CD4-positive, CD25-positive, alpha-beta regulatory T cell (primary cell): ENCODE measurements around the gene PPCS. TPM values are rescaled to one million over a fixed set of nuclear protein-coding genes. Genes with fewer than 3 reads are reported as not detected.

Source experiments
- ATAC-seq, 2 donors: fragments of 150-1000 bp; cut with Tn5 transposase; one replicate each; pipeline ENCODE4 v1.10.0; 2021; ENCODE audit warnings: low read depth in 2 of 2, moderate number of reproducible peaks in 2 of 2, moderate library complexity in 1 of 2
- DNase-seq, 3 donors: peaks; one replicate each; pipeline versions ENCODE4 v3.0.0 to v3.0.0-alpha.2; 2012 to 2022; ENCODE audit warnings: mixed read lengths in 1 of 3
- H3K27ac ChIP-seq: one replicate; pipeline ENCODE4 v1.7.0; 2013; ENCODE audit warnings: mild to moderate bottlenecking, low read length; ENCODE audit not compliant: insufficient read depth, poor library complexity, severe bottlenecking
- H3K27me3 ChIP-seq: one replicate; pipeline ENCODE4 v1.7.0; 2013; ENCODE audit warnings: low read length; ENCODE audit not compliant: control insufficient read depth, insufficient read depth
- H3K36me3 ChIP-seq: one replicate; pipeline ENCODE4 v1.7.0; 2013; ENCODE audit warnings: mild to moderate bottlenecking, low read length, moderate library complexity; ENCODE audit not compliant: control insufficient read depth, insufficient read depth
- H3K4me1 ChIP-seq: 2 replicates; pipeline ENCODE4 v1.7.0; 2013; ENCODE audit warnings: mild to moderate bottlenecking, low read length; ENCODE audit not compliant: insufficient read depth, control insufficient read depth, poor library complexity, severe bottlenecking
- H3K4me3 ChIP-seq: one replicate; pipeline ENCODE4 v1.7.0; 2013; ENCODE audit warnings: low read depth, mild to moderate bottlenecking, low read length, moderate library complexity
- H3K9me3 ChIP-seq, 2 experiments: 1 replicate in 1 of 2; 2 replicates in 1 of 2; pipeline ENCODE4 v1.7.0; 2013; ENCODE audit warnings: low read length in 2 of 2, mild to moderate bottlenecking in 1 of 2, moderate library complexity in 1 of 2; ENCODE audit not compliant: control insufficient read depth in 2 of 2
- H3K27ac Mint-ChIP-seq, 3 donors: one replicate each; pipeline ENCODE4 v1.8.0; 2020 to 2022; ENCODE audit warnings: mild to moderate bottlenecking in 3 of 3, mixed read lengths in 3 of 3, moderate library complexity in 2 of 3
- H3K27me3 Mint-ChIP-seq: one replicate; pipeline ENCODE4 v1.8.0; 2022; ENCODE audit warnings: mild to moderate bottlenecking, mixed read lengths
- H3K36me3 Mint-ChIP-seq: one replicate; pipeline ENCODE4 v1.8.0; 2020; ENCODE audit warnings: mixed read lengths
- H3K4me1 Mint-ChIP-seq, 4 donors: one replicate each; pipeline ENCODE4 v1.8.0; 2020 to 2022; ENCODE audit warnings: mixed read lengths in 4 of 4, mild to moderate bottlenecking in 1 of 4
- H3K4me3 Mint-ChIP-seq, 4 donors: one replicate each; pipeline ENCODE4 v1.8.0; 2020 to 2022; ENCODE audit warnings: mild to moderate bottlenecking in 4 of 4, mixed read lengths in 4 of 4, moderate library complexity in 3 of 4
- H3K9me3 Mint-ChIP-seq, 7 donors: one replicate each; pipeline ENCODE4 v1.8.0; 2020 to 2022; ENCODE audit warnings: mixed read lengths in 7 of 7, mild to moderate bottlenecking in 3 of 7, moderate library complexity in 2 of 7
- polyA plus RNA-seq, 4 donors: library from polyadenylated mRNA; unstranded; fragments of 300-500 nt; fragmentation: Illumina TruSeq; gene quantifications; one replicate each; pipeline ENCODE4 v1.2.3, GENCODE V29; 2021
- total RNA-seq: library from RNA; stranded (reverse); gene quantifications from one replicate; pipeline ENCODE4 v1.2.3, GENCODE V29; 2022

Gene PPCS
- 43.7 TPM for total RNA-seq
- polyA plus RNA-seq = 100 to 1,000 TPM; 129 to 162 (median 146) TPM

- no peaks in the 10 kb centered on the region for H3K9me3 ChIP-seq
- H3K36me3 Mint-ChIP-seq = peaks cover 28% of the 10 kb centered on the region
Measured at GRCh38 chr1:42456010-42456753, at the start of gene PPCS, which contains the start of gene ZMYND12. Gene PPCS, plus strand, starts transcription at chr1:42456543. Its CDS starts 23 bp downstream, at chr1:42456566. Gene ZMYND12, minus strand, starts transcription at chr1:42456022. Its CDS starts 25 bp downstream, at chr1:42455997.

GRCh38 chr1:42414551-42415496, 41.5 kb upstream of the PPCS start:
- ATAC-seq = no peak
- H3K27ac ChIP-seq = no peak overlapping the region
- no peaks in the 10 kb centered on the region for H3K9me3 ChIP-seq
- no peak for DNase-seq
- H3K27me3 ChIP-seq = peaks cover 3% of the 10 kb centered on the region
- no peaks in the 10 kb centered on the region for H3K9me3 Mint-ChIP-seq
- no peaks in the 10 kb centered on the region for H3K36me3 Mint-ChIP-seq
- no peak overlapping the region for H3K4me3 ChIP-seq
- no peaks in the 10 kb centered on the region for H3K4me1 ChIP-seq
- no peak overlapping the region for H3K27ac Mint-ChIP-seq
- peaks cover 9% of the 10 kb centered on the region for H3K27me3 Mint-ChIP-seq
- H3K4me3 Mint-ChIP-seq = no peak overlapping the region
- H3K4me1 Mint-ChIP-seq = no peaks in the 10 kb centered on the region
- no peaks in the 10 kb centered on the region for H3K36me3 ChIP-seq

More at GRCh38 chr1:42456010-42456753, at the start of gene PPCS, which contains the start of gene ZMYND12:
- peak; percentile 92 to 93 for ATAC-seq
- DNase-seq = peak; percentile 87 to 94 (median 92)
- peak within 1 kb of the TSS; percentile 99 for H3K27ac ChIP-seq
- Mint-ChIP-seq H3K4me1 (peaks cover 21 to 52% (median 35%) of the 10 kb centered on the region in 4 donors), H3K27me3 (peaks cover 15% of the 10 kb centered on the region), H3K4me3 (peak within 1 kb of the TSS; percentile 94 to 99 (median 97)), H3K9me3 (no peaks in the 10 kb centered on the region), H3K27ac (peak within 1 kb of the TSS; percentile 98 to 100 (median 100))
- H3K4me1 ChIP-seq = peaks cover 27% of the 10 kb centered on the region
- H3K4me3 ChIP-seq = peak within 1 kb of the TSS; percentile 96
- H3K36me3 ChIP-seq = peaks cover 34% of the 10 kb centered on the region
- H3K27me3 ChIP-seq = no peaks in the 10 kb centered on the region

- Mint-ChIP-seq H3K27me3 (peaks cover 13% of the 10 kb centered on the region), H3K4me3 (no peak overlapping the region), H3K36me3 (no peaks in the 10 kb centered on the region), H3K4me1 (no peaks in the 10 kb centered on the region), H3K9me3 (no peaks in the 10 kb centered on the region), H3K27ac (no peak overlapping the region)
- Histone ChIP-seq H3K4me3 (no peak overlapping the region), H3K36me3 (no peaks in the 10 kb centered on the region), H3K9me3 (no peaks in the 10 kb centered on the region), H3K4me1 (no peaks in the 10 kb centered on the region), H3K27me3 (no peaks in the 10 kb centered on the region), H3K27ac (no peak overlapping the region)
- ATAC-seq (no peak), DNase-seq (no peak)
Measured at GRCh38 chr1:42417166-42417565, 39.2 kb upstream of the PPCS start.

- H3K36me3 Mint-ChIP-seq = no peaks in the 10 kb centered on the region
- H3K27me3 Mint-ChIP-seq = peaks cover 13% of the 10 kb centered on the region
- no peak overlapping the region for H3K4me3 Mint-ChIP-seq
- no peaks in the 10 kb centered on the region for H3K9me3 Mint-ChIP-seq
- no peak overlapping the region for H3K27ac Mint-ChIP-seq
- H3K36me3 ChIP-seq = no peaks in the 10 kb centered on the region
- H3K27me3 ChIP-seq = peaks cover 3% of the 10 kb centered on the region
- no peak overlapping the region for H3K4me3 ChIP-seq
- no peaks in the 10 kb centered on the region for H3K4me1 Mint-ChIP-seq
- H3K27ac ChIP-seq = no peak overlapping the region
- no peaks in the 10 kb centered on the region for H3K9me3 ChIP-seq
- H3K4me1 ChIP-seq = no peaks in the 10 kb centered on the region
- DNase-seq = no peak
- ATAC-seq = no peak
Measured at GRCh38 chr1:42418516-42418915, 37.8 kb upstream of the PPCS start.

GRCh38 chr1:42419126-42419821, 37.1 kb upstream of the PPCS start:
- no peak overlapping the region for H3K27ac Mint-ChIP-seq
- ATAC-seq (no peak), DNase-seq (no peak)
- no peak overlapping the region for H3K4me3 Mint-ChIP-seq
- no peak overlapping the region for H3K27ac ChIP-seq
- peaks cover 3% of the 10 kb centered on the region for H3K27me3 ChIP-seq
- no peaks in the 10 kb centered on the region for H3K9me3 Mint-ChIP-seq
- no peaks in the 10 kb centered on the region for H3K4me1 ChIP-seq
- H3K36me3 ChIP-seq = no peaks in the 10 kb centered on the region
- H3K9me3 ChIP-seq = no peaks in the 10 kb centered on the region
- H3K36me3 Mint-ChIP-seq = no peaks in the 10 kb centered on the region
- no peaks in the 10 kb centered on the region for H3K4me1 Mint-ChIP-seq
- H3K27me3 Mint-ChIP-seq = peaks cover 17% of the 10 kb centered on the region
- H3K4me3 ChIP-seq = no peak overlapping the region

- no peaks in the 10 kb centered on the region for H3K4me1 Mint-ChIP-seq
- no peak overlapping the region for H3K27ac Mint-ChIP-seq
- H3K4me3 ChIP-seq = no peak overlapping the region
- no peak for DNase-seq
- no peak overlapping the region for H3K4me3 Mint-ChIP-seq
- H3K9me3 ChIP-seq = no peaks in the 10 kb centered on the region
- peaks cover 3% of the 10 kb centered on the region for H3K27me3 ChIP-seq
- H3K27ac ChIP-seq = no peak overlapping the region
- no peaks in the 10 kb centered on the region for H3K4me1 ChIP-seq
- H3K36me3 Mint-ChIP-seq = no peaks in the 10 kb centered on the region
- no peak for ATAC-seq
- no peaks in the 10 kb centered on the region for H3K9me3 Mint-ChIP-seq
- no peaks in the 10 kb centered on the region for H3K36me3 ChIP-seq
- H3K27me3 Mint-ChIP-seq = peaks cover 14% of the 10 kb centered on the region
Measured at GRCh38 chr1:42420121-42420520, 36.2 kb upstream of the PPCS start.

- H3K27me3 Mint-ChIP-seq = peaks cover 18% of the 10 kb centered on the region
- ATAC-seq (no peak), DNase-seq (no peak)
- Histone ChIP-seq H3K27me3 (peaks cover 3% of the 10 kb centered on the region), H3K27ac (no peak overlapping the region), H3K36me3 (no peaks in the 10 kb centered on the region), H3K4me3 (no peak overlapping the region), H3K9me3 (no peaks in the 10 kb centered on the region), H3K4me1 (no peaks in the 10 kb centered on the region)
- no peaks in the 10 kb centered on the region for H3K36me3 Mint-ChIP-seq
- no peak overlapping the region for H3K4me3 Mint-ChIP-seq
- no peaks in the 10 kb centered on the region for H3K4me1 Mint-ChIP-seq
- H3K27ac Mint-ChIP-seq = no peak overlapping the region
- H3K9me3 Mint-ChIP-seq = peaks cover 0 to 2% (median 0%) of the 10 kb centered on the region in 7 donors
Measured at GRCh38 chr1:42420911-42421585, 35.3 kb upstream of the PPCS start.
